HEK293 (cell line): ENCODE measurements around the gene PLEKHG3.

Experiments used
- CTCF ChIA-PET: fragments of 350-600 bp; formaldehyde crosslinking; extraction: SDS; loops from one replicate; lab custom pipeline; 2021; ENCODE audit warnings: antibody characterized with exemption; lab: Yijun Ruan, JAX
- POLR2A ChIA-PET: fragments of 300-600 bp; formaldehyde crosslinking; extraction: SDS; loops from one replicate; lab custom pipeline; 2020; ENCODE audit warnings: antibody characterized with exemption, inconsistent platforms; lab: Yijun Ruan, JAX
- H3K27ac ChIP-seq: fragments of 200-500 bp; sonication (Bioruptor generic); 2 replicates; pipeline ENCODE4 v1.5.1; 2014; ENCODE audit warnings: low read depth, low read length, control low read depth, inconsistent platforms; ENCODE audit errors: extremely low read depth
- H3K36me3 ChIP-seq, 2 experiments: fragments of 200-500 bp in 1 of 2; sonication (Bioruptor generic) in 1 of 2; 1 replicate in 1 of 2; 2 replicates in 1 of 2; pipeline ENCODE4 v1.5.1; 2014 to 2017; ENCODE audit warnings: inconsistent platforms in 2 of 2, low read length in 2 of 2; ENCODE audit not compliant: control insufficient read depth in 2 of 2, insufficient read depth in 1 of 2
- H3K4me1 ChIP-seq: fragments of 200-500 bp; sonication (Bioruptor generic); 2 replicates; pipeline ENCODE4 v1.5.1; 2014; ENCODE audit warnings: mild to moderate bottlenecking, low read length, inconsistent platforms; ENCODE audit not compliant: control insufficient read depth, insufficient read depth
- H3K4me3 ChIP-seq: 2 replicates; pipeline ENCODE4 v1.5.1; 2011; ENCODE audit warnings: low read depth, mild to moderate bottlenecking, control low read depth, low read length, moderate library complexity
- H3K9me3 ChIP-seq: fragments of 200-500 bp; sonication (Bioruptor generic); 2 replicates; pipeline ENCODE4 v1.5.1; 2014; ENCODE audit warnings: low read depth, low read length, inconsistent platforms; ENCODE audit not compliant: control insufficient read depth, insufficient read depth
- FEZF1 ChIP-seq: fragments of 450-650 bp; formaldehyde crosslinking; IDR thresholded peaks from 2 replicates; pipeline ENCODE4 v1.5.1; 2016; ENCODE audit warnings: missing biosample characterization, missing genetic modification characterization
- GLIS1 ChIP-seq: fragments of 450-650 bp; formaldehyde crosslinking; IDR thresholded peaks from 2 replicates; pipeline ENCODE4 v1.5.1; 2016; ENCODE audit warnings: missing biosample characterization, missing genetic modification characterization
- HOXC10 ChIP-seq: sonication (generic); formaldehyde crosslinking; IDR thresholded peaks from 2 replicates; pipeline ENCODE4 v1.8.1; 2023; ENCODE audit warnings: mild to moderate bottlenecking, missing genetic modification reagents
- MZF1 ChIP-seq: fragments of 450-650 bp; formaldehyde crosslinking; IDR thresholded peaks from 2 replicates; pipeline ENCODE4 v1.5.1; 2017; ENCODE audit warnings: missing biosample characterization, missing genetic modification characterization, borderline replicate concordance
- SP7 ChIP-seq: fragments of 450-650 bp; formaldehyde crosslinking; IDR thresholded peaks from 2 replicates; pipeline ENCODE4 v1.5.1; 2016; ENCODE audit warnings: missing biosample characterization, missing genetic modification characterization
- YY1 ChIP-seq: fragments of 450-650 bp; formaldehyde crosslinking; IDR thresholded peaks from 2 replicates; pipeline ENCODE4 v1.5.1; 2018; ENCODE audit warnings: missing biosample characterization, missing genetic modification characterization
- ZIC2 ChIP-seq: fragments of 450-650 bp; formaldehyde crosslinking; IDR thresholded peaks from 2 replicates; pipeline ENCODE4 v1.5.1; 2016; ENCODE audit warnings: missing biosample characterization, missing genetic modification characterization
- ZNF112 ChIP-seq: fragments of 450-650 bp; formaldehyde crosslinking; IDR thresholded peaks from 2 replicates; pipeline ENCODE4 v1.5.0; 2017; ENCODE audit warnings: missing biosample characterization, missing genetic modification characterization
- ZNF223 ChIP-seq: fragments of 450-650 bp; formaldehyde crosslinking; IDR thresholded peaks from 2 replicates; pipeline ENCODE4 v1.5.1; 2016; ENCODE audit warnings: missing biosample characterization, missing genetic modification characterization
- ZNF274 ChIP-seq, 2 experiments: fragments of 200-500 bp in 1 of 2; fragments of 450-650 bp in 1 of 2; sonication (Bioruptor generic) in 1 of 2; formaldehyde crosslinking in 1 of 2; IDR thresholded peaks; 2 replicates each; pipeline versions ENCODE4 v1.5.1 to v1.6.1; 2014 to 2016; ENCODE audit warnings: borderline replicate concordance in 1 of 2, inconsistent platforms in 1 of 2, low read length in 1 of 2, missing biosample characterization in 1 of 2, missing genetic modification characterization in 1 of 2
- ZNF302 ChIP-seq: fragments of 450-650 bp; formaldehyde crosslinking; IDR thresholded peaks from 2 replicates; pipeline ENCODE4 v1.5.1; 2016; ENCODE audit warnings: missing biosample characterization, missing genetic modification characterization, low read depth
- ZNF341 ChIP-seq: fragments of 450-650 bp; formaldehyde crosslinking; IDR thresholded peaks from 2 replicates; pipeline ENCODE4; 2016; ENCODE audit warnings: low read depth, missing biosample characterization, missing genetic modification characterization
- ZNF596 ChIP-seq: fragments of 450-650 bp; IDR thresholded peaks from 2 replicates; pipeline ENCODE4 v1.5.0; 2018; ENCODE audit warnings: missing biosample characterization, mild to moderate bottlenecking, missing genetic modification characterization, moderate library complexity
- ZNF843 ChIP-seq: fragments of 450-650 bp; formaldehyde crosslinking; IDR thresholded peaks from 2 replicates; pipeline ENCODE4 v1.5.1; 2016; ENCODE audit warnings: missing biosample characterization, missing genetic modification characterization
- TF ChIP-seq, protein P1 (sequence below): fragments of 450-650 bp; formaldehyde crosslinking; IDR thresholded peaks from 2 replicates; pipeline ENCODE4 v1.5.1; 2016; ENCODE audit warnings: missing biosample characterization, missing genetic modification characterization
- TF ChIP-seq, protein P2 (sequence below): fragments of 450-650 bp; IDR thresholded peaks from 2 replicates; pipeline ENCODE4 v1.5.1; 2018; ENCODE audit warnings: missing biosample characterization, mild to moderate bottlenecking, missing genetic modification characterization
- TF ChIP-seq, protein P3 (sequence below): fragments of 450-650 bp; formaldehyde crosslinking; IDR thresholded peaks from 2 replicates; pipeline ENCODE4 v1.5.1; 2017; ENCODE audit warnings: missing biosample characterization, missing genetic modification characterization
- TF ChIP-seq, protein P4 (sequence below): fragments of 450-650 bp; IDR thresholded peaks from 2 replicates; pipeline ENCODE4 v1.5.1; 2018; ENCODE audit warnings: missing biosample characterization, missing genetic modification characterization
- TF ChIP-seq, protein P5 (sequence below): fragments of 450-650 bp; formaldehyde crosslinking; IDR thresholded peaks from 2 replicates; pipeline ENCODE4 v1.5.1; 2016; ENCODE audit warnings: missing biosample characterization, missing genetic modification characterization

PLEKHG3 gene

GRCh38 chr14:64725261-64725815 lies 21.1 kb downstream of the PLEKHG3 start:
- H3K27ac ChIP-seq = no peak overlapping the region
- H3K4me1 ChIP-seq = peaks cover 28% of the 10 kb centered on the region
- TF ChIP-seq ZNF341 (tag by site-specific recombination) (peak; percentile 93), ZNF112 (tag by site-specific recombination) (no peak), ZNF274 (IDR thresholded peaks at IDR 0.05; ENCODE audit: low read length) (no peak), ZNF274 (tag by site-specific recombination; IDR thresholded peaks at IDR 0.05; ENCODE audit: borderline replicate concordance) (no peak), MZF1 (no peak), ZNF843 (tag by site-specific recombination) (no peak), ZNF596 (tag by site-specific recombination) (no peak), GLIS1 (tag by site-specific recombination) (peak; percentile 52), ZNF223 (tag by site-specific recombination) (no peak), ZIC2 (tag by site-specific recombination) (peak; percentile 80), HOXC10 (CRISPR knock-in tag) (no peak), YY1 (tag by site-specific recombination) (no peak), SP7 (tag by site-specific recombination) (0 out of 2 replicates have a peak, but pooled peaks have one; percentile 21), FEZF1 (0 out of 2 replicates have a peak, but pooled peaks have one; percentile 17), ZNF302 (tag by site-specific recombination) (no peak)
- TF ChIP-seq, protein P1, sequence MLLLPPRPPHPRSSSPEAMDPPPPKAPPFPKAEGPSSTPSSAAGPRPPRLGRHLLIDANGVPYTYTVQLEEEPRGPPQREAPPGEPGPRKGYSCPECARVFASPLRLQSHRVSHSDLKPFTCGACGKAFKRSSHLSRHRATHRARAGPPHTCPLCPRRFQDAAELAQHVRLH (tag by site-specific recombination) = no peak
- TF ChIP-seq, protein P2, sequence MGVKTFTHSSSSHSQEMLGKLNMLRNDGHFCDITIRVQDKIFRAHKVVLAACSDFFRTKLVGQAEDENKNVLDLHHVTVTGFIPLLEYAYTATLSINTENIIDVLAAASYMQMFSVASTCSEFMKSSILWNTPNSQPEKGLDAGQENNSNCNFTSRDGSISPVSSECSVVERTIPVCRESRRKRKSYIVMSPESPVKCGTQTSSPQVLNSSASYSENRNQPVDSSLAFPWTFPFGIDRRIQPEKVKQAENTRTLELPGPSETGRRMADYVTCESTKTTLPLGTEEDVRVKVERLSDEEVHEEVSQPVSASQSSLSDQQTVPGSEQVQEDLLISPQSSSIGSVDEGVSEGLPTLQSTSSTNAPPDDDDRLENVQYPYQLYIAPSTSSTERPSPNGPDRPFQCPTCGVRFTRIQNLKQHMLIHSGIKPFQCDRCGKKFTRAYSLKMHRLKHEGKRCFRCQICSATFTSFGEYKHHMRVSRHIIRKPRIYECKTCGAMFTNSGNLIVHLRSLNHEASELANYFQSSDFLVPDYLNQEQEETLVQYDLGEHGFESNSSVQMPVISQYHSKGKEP (tag by site-specific recombination) = no peak
- TF ChIP-seq, protein P3, sequence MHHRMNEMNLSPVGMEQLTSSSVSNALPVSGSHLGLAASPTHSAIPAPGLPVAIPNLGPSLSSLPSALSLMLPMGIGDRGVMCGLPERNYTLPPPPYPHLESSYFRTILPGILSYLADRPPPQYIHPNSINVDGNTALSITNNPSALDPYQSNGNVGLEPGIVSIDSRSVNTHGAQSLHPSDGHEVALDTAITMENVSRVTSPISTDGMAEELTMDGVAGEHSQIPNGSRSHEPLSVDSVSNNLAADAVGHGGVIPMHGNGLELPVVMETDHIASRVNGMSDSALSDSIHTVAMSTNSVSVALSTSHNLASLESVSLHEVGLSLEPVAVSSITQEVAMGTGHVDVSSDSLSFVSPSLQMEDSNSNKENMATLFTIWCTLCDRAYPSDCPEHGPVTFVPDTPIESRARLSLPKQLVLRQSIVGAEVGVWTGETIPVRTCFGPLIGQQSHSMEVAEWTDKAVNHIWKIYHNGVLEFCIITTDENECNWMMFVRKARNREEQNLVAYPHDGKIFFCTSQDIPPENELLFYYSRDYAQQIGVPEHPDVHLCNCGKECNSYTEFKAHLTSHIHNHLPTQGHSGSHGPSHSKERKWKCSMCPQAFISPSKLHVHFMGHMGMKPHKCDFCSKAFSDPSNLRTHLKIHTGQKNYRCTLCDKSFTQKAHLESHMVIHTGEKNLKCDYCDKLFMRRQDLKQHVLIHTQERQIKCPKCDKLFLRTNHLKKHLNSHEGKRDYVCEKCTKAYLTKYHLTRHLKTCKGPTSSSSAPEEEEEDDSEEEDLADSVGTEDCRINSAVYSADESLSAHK (tag by site-specific recombination) = no peak
- TF ChIP-seq, protein P4, sequence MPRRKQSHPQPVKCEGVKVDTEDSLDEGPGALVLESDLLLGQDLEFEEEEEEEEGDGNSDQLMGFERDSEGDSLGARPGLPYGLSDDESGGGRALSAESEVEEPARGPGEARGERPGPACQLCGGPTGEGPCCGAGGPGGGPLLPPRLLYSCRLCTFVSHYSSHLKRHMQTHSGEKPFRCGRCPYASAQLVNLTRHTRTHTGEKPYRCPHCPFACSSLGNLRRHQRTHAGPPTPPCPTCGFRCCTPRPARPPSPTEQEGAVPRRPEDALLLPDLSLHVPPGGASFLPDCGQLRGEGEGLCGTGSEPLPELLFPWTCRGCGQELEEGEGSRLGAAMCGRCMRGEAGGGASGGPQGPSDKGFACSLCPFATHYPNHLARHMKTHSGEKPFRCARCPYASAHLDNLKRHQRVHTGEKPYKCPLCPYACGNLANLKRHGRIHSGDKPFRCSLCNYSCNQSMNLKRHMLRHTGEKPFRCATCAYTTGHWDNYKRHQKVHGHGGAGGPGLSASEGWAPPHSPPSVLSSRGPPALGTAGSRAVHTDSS (tag by site-specific recombination) = no peak
- TF ChIP-seq, protein P5, sequence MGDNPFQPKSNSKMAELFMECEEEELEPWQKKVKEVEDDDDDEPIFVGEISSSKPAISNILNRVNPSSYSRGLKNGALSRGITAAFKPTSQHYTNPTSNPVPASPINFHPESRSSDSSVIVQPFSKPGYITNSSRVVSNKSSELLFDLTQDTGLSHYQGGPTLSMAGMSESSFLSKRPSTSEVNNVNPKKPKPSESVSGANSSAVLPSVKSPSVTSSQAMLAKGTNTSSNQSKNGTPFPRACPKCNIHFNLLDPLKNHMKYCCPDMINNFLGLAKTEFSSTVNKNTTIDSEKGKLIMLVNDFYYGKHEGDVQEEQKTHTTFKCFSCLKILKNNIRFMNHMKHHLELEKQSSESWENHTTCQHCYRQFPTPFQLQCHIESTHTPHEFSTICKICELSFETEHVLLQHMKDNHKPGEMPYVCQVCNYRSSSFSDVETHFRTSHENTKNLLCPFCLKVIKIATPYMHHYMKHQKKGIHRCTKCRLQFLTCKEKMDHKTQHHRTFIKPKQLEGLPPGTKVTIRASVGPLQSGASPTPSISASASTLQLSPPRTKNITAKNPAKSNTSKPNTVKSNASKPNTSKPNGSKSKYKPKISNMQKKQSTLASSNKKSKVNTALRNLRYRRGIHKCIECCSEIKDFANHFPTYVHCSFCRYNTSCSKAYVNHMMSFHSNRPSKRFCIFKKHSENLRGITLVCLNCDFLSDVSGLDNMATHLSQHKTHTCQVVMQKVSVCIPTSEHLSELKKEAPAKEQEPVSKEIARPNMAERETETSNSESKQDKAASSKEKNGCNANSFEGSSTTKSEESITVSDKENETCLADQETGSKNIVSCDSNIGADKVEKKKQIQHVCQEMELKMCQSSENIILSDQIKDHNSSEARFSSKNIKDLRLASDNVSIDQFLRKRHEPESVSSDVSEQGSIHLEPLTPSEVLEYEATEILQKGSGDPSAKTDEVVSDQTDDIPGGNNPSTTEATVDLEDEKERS (tag by site-specific recombination) = no peak
- peaks cover 0 to 29% of the 10 kb centered on the region in 2 experiments; a peak in 1 of 3 replicates for H3K36me3 ChIP-seq
- ChIA-PET CTCF (interaction anchor here (0.5 to 2.1 kb wide), 6 partner anchors 11 to 311 kb away, joined by 3 to 9 read pairs (median 3); no protein-coding TSS in a partner anchor), POLR2A (interaction anchor here (1.0 kb wide), 2 partner anchors 21 to 29 kb away, joined by 3 to 4 read pairs; partner anchors contain the start of gene PLEKHG3)
- no peak overlapping the region for H3K4me3 ChIP-seq
- H3K9me3 ChIP-seq = no peaks in the 10 kb centered on the region
